B cell (primary cell): ENCODE results near the gene TAPBP.

Experiments used
- CTCF ChIP-seq: fragments of 200-600 bp; IDR thresholded peaks from one replicate; pipeline ENCODE4 v1.8.0; 2022; ENCODE audit warnings: antibody characterized with exemption, mild to moderate bottlenecking
- EZH2 ChIP-seq: IDR thresholded peaks from 2 replicates; pipeline ENCODE4 v1.6.1; 2012; ENCODE audit warnings: borderline replicate concordance, low read depth, mild to moderate bottlenecking, moderate library complexity, low read length; ENCODE audit not compliant: insufficient read depth, poor library complexity, severe bottlenecking

GRCh38 chr6:33292996-33293682 lies 20.7 kb downstream of the TAPBP start:
- TF ChIP-seq EZH2 (no peak), CTCF (no peak)
